22Rv1 (cell line): ENCODE data around the gene SUGCT.

Experiments
- H3K27ac ChIP-seq: fragments of 450-650 bp; 2 replicates; pipeline ENCODE4 v1.5.1; 2017
- CTCF ChIP-seq: fragments of 450-650 bp; IDR thresholded peaks from 2 replicates; pipeline ENCODE4 v1.5.1; 2017; ENCODE audit warnings: mild to moderate bottlenecking
- ZFX ChIP-seq: fragments of 450-650 bp; IDR thresholded peaks from 2 replicates; pipeline ENCODE4 v1.6.1; 2017; ENCODE audit warnings: antibody characterized with exemption, borderline replicate concordance

SUGCT gene

GRCh38 chr7:40463446-40463845 is 328.6 kb downstream of the SUGCT start:
- no peak overlapping the region for H3K27ac ChIP-seq
- TF ChIP-seq CTCF (no peak), ZFX (no peak)

GRCh38 chr7:40468891-40469864 is 334.4 kb downstream of the SUGCT start:
- TF ChIP-seq ZFX (no peak), CTCF (no peak)
- no peak overlapping the region for H3K27ac ChIP-seq

GRCh38 chr7:40470091-40470592 is 335.3 kb downstream of the SUGCT start:
- no peak for TF ChIP-seq ZFX
- no peak for TF ChIP-seq CTCF
- no peak overlapping the region for H3K27ac ChIP-seq

- no peak overlapping the region for H3K27ac ChIP-seq
- TF ChIP-seq ZFX (no peak), CTCF (no peak)
Observed at GRCh38 chr7:40470817-40471216, 336.0 kb downstream of the SUGCT start.

- H3K27ac ChIP-seq, result no peak overlapping the region
- TF ChIP-seq ZFX, result no peak
- TF ChIP-seq CTCF, result no peak
Observed at GRCh38 chr7:40471891-40472290, 337.1 kb downstream of the SUGCT start.

GRCh38 chr7:40474790-40475680 is 340.2 kb downstream of the SUGCT start:
- TF ChIP-seq CTCF, result no peak
- TF ChIP-seq ZFX, result no peak
- no peak overlapping the region for H3K27ac ChIP-seq
